ENCODE data around the gene LHX3.
A peak's percentile ranks its signal among the peaks of the same experiment; 100 is the strongest.

Gene LHX3

DNA sequence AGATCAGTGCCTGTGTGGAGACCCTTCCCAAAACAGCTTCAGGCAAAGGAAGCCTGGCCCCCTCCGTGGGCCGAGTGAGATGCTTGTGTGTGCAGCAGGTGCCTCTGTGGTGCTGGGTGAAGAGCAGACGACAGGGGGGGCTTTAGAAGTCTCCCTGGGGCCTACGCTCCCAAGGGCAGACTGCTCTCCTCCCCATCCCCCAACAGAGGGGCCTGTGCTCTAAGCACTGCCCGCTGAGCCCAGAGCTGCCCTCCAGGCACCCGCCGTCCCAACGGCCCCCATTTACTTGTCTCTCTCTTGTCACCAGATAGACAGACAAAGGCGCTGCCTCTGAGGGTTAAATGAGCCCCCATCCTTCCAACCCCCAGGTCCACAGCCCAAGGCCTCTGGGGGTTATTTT, 2.7 kb upstream of the LHX3 start:
- DNase-seq (ENCODE audit: low spot score): no peak

DNA sequence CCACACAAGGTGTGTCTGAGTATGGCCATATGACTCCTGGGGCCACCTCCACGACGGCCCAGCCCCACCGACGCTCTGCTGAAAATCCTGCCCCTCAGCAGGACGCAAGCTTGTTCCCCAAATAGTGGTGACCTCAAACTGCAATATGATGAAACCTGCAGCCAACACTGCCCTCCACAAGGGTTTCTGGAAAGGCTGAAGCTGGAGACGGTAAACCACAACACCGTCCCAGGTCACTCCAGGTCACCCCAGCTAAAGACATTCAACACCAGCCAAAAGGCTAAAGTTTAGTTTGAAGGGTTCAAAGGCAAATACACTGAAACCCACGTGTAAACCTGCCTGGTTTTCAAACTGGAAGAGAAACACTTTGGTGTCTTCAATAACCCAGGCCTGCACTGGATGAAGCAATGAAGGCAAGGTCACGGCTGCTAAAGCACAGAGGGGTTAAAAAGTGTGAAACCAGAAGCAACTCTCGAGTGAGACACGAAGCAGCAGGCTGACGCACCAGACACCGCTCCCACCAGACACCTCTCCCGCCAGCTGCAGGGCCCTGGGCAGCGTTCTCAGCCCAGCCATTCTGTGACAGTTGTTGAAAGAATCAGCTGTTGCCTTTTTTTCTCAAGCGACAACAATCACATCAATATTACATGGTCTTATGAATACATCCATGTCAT, 1.8 kb upstream of the LHX3 start:
- no peak for DNase-seq (ENCODE audit: low spot score)

DNA sequence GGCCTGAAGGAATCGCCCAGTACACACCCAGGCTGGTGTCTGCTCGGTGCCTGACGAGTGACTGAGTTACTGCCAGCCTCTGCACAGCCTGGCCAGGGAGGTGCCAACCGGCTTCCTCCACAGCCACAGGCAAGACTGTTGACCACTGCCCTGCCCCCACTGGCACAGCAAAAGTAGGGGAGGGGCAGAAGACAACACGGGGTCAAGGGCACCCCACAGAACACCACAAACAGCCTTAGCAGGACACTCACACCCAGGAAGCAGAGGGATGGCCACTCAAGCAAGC, 722 bp upstream of the LHX3 start:
- no peak for DNase-seq (ENCODE audit: low spot score)

DNA sequence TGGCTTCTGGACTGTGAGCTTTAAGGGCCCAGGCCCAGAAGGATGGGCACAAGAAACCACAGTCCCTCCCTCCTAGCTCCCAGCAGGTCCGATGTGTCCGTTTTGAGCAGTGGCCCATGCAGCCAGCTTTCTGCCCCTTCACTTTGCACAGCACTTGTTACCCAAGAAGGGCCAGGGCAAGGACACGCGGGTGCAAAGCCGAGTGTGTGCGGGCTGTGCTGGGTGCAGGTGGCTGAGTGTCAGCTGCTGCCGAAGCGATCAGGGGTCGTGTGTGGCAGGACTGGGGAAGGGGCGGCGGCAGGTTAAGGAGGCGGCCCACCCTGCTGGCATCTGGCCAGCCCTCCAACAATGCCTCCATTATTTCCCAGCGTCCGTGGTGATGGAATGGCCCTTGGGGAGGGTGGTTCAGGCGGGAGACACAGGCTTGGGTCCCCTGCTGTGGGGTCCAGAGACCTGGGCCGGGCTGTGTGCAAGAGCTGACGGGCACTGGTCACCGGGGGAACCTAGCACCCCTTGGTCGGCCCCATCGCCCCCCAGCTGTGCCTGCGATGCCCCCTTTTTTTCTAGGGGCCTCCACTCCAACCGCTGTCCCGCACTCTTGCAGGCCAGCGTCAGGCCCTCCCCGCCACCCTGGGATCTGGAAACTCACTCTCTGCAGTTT, 653 bp downstream of the LHX3 start:
- no peak for DNase-seq (ENCODE audit: low spot score)

DNA sequence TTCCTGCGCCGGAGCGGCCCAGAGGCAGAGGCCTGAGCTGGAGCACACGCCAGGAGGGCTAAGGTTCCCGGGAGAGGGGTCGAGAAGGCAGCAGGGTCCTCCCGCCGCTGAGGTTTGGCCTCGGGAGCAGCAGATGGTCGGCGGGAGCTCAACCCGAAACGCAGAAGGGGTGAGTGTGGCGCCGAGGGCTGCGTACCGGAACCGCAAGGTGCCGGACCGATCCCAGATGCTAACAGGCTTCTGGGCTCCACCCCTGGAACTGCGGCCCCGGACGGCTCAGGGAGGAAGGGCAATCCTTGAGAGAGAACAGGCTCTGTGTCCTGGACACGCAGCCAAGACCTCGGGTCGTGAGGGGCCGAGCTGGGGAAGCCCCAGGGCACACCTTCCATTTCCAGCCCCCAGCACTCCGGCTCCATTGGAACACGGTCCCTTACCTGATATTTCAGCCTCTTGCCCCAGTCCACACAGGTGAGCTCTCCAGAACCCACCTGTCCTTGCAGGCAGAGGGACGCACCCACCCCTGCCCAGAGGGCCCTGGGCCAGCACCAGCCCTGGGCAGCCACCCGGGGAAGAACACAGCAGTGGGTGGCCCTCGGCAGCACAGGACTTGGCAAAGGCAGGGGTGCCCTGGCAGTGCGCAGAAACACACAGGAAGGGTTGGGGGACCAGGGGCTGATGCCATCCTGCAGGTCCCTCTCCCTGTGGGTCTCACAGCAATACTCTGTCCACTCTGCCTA, 1.4 kb downstream of the LHX3 start:
- no peak for DNase-seq (ENCODE audit: low spot score)

DNA sequence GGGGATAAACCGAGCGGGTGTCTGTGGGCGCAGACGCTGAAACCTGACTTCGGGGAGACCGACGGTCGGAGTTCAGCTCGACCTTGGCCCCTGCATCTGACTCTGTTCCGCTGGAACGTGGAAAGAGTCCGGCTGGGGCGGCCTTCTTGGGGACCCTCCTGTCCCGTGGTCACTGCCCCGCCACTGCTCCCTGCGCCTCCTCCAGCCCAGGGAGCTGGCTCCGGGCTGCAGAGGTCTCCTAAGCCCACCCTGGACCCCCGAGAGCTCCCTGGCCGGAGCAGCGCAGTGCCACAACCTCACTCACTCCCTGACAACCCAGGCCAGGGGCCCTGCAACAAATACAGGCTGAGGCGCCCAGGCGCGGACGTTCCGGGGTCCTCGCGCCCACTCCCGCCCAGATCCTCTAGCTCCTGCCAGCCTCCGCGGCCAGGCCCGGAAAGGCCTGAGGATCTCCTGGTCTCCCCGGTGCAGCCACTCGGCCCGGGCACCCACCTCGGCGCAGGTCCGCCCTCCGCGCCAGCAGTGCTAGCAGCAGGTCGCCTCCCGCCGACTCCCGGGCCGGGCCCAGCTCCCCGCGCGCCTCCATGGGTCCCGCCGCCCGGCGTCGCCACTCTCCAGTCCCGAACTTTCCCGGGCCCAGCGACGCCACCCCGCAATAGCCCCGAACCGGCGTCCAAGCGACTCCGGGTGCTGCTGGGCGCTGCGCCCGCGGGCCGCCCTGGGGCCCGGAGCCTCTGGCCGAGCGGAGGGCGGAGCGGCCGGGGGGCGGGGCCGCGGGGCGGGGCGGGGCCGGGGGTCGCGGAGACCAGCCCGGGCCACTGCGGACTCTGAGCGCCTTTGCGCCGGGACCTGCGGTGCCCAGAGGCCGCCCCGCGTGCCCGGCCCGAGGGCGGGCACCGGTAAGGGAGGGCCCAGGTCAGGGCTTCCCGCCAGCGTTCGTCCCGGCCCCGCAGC, 2.2 kb downstream of the LHX3 start:
- DNase-seq (ENCODE audit: low spot score): no peak

DNA sequence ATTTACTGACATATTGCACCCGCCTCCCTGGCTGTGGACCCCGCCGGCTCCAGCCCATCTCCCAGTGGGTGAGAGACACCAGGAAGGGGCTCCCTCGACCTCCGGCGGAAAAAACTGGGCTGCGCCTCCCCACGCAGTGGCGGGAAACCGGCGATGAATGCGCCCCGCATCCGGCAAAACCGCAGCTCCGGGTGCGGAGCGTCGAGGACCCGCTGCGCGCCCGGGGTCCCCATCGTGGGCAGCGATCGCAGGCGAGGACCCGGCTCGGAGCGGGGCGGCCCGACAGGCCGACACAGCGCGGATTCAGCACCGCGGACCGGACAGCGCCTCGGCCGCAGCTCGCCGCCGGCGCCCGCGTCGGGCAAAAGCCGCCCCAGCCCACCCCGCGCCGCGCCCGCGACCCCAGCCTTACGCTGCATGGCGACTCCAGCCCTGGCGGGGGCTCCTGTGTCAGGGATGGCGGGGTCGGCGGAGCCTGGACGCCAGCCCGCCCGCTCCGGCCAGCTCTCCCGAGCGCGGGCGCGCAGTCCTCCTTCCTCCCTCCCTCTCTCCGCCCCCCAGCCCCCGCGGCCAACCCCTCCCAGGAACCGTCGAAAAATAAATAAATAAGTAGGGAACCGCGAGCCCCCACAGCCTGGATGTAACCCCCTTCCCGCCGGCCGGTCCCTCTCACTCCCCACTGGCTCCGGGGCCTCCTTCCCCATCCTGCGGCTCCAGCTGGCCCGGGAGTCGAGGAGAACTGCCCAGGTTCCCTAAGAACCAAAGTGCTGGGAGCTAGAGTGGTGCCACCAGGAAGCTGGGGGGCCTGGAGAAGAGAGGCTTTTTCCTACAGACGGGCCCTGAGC, 3.1 kb downstream of the LHX3 start:
- no peak for DNase-seq (ENCODE audit: low spot score)

DNA sequence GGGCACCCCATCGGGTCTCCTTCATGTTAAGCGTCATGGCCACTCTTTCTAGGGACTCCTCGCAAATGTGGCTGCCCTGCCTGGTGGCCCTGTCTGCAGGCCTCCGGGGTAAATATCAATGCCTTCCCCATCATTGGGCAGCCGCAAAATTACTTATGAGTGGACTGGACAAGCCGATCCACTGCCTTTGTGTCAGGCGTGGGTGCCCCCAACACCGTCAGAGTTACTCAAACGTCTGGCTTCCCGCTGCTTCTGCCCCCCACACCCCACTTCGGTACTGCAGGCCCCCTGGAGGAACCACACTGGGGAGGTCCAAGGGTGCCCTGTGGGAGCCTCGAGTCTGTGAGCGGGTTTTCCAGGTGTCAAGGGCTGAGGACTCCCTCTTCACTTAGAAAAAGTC, 3.8 kb downstream of the LHX3 start:
- no peak for DNase-seq (ENCODE audit: low spot score)

DNA sequence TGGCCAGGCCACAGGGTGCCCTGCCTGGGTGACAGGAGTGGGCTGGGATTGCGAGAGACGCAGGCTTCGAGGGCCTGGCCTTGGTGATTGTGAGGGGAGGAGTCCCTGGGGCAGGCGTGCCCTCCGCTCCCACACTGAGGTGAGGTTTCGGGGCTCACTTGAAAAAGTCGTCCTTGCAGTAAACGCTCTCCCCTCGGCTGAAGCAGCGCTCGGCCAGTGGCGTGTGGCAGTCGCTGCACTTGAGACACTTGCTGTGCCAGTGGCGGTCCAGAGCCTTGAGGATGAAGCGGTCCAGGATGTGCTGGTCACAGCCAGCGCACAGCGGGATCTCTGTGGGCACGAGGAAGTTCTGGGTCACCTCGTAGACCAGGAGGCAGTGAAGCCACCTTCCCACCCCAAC, 4.5 kb downstream of the LHX3 start:
- DNase-seq (ENCODE audit: low spot score): no peak

DNA sequence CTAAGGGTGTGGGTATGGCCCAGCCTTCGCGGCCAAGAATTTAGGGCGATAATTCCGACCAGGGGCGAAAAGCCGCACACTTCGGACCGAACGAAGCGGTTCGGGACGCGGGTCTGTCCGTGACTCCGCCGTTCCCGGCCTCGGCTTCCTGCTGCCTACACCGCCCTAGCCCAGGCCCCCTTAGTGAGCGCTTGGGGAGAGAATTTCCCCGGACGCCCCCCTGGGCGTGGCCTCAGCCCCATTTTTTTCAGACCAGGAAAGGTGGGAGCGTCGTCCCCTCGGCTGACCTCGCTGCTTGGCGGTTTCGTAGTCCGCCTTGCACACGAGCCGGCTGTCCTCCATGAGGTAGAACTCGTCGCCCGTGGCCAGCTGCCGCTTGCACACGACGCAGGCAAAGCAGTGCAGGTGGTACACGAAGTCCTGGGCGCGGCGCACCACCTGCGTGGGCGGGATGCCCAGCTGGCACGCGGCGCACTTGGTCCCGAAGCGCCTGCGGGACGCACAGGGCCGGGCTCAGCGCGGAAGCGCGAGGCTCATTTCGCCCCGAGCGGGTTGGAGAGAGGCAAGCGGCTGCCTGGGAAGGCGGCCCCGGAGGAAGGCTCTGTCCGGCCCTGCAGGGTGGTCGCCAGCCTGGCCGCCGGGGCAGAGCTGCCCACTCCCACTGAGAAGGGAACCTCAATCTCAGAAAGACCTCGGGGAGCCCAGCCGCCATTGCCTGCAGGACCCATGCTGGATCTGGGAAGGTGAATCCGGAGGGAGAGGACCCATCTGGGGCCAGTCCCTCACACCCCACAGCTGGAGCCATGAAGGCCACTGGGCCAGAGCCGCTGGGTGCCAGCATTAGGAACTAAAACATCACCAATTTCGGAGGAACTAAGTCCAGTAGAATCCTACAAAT, 5.3 kb downstream of the LHX3 start:
- DNase-seq (ENCODE audit: low spot score): no peak

DNA sequence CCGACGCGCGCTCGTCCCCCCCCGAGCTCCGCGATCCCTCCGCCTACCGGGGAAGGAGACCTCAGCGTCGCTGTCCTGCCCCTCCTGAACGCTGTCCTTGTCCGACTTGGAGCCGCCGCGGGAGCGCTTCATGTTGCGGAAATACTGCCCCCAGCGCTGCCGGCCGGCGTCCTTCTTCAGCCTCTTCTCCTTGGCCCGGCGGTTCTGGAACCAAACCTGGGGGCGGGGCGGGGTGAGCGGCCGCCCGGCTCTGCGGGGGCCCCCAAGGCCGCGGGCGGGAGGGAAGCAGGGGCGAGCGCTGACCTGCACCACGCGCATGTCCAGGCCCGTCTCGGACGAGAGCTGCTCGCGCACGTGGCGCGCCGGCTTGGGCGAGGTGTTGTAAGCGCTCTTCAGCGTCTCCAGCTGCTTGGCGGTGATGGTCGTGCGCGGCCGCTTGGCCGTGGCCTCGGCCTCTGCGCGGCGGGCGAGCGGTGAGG, 6.3 kb downstream of the LHX3 start:
- DNase-seq (ENCODE audit: low spot score): peak; percentile 9

DNA sequence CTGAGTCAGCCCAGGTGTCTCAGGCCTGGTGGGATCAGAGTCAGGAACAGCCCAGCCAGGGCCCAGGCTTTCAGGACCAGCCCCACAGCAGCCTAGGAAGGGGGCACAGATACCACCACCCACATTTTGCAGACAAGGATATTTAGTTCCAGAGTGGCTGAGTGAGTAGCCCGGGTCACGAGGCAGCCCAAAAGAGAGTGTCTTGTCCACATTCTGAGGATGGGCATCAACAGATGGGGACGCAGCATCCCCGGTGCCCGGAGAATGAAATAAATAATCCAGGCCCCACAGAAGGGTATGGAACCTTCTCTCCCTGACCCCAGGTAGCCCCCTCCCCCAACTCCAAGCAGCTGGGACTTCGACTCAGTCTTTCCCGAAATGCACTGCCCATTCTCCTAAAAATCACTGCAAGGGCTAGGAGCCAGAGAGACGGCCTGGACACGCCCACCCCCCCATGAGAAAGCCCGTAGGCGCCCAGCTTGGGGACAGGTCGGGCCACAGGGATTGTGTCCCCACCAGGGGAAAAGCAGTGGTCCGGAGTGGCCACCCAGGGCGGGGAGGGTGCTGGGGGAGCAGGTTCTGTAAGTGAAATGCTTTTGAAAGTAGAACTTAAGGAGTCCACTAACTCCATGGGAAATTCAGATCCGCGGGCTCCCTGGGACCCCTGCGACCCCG, 6.9 kb downstream of the LHX3 start:
- no peak for DNase-seq (ENCODE audit: low spot score)

DNA sequence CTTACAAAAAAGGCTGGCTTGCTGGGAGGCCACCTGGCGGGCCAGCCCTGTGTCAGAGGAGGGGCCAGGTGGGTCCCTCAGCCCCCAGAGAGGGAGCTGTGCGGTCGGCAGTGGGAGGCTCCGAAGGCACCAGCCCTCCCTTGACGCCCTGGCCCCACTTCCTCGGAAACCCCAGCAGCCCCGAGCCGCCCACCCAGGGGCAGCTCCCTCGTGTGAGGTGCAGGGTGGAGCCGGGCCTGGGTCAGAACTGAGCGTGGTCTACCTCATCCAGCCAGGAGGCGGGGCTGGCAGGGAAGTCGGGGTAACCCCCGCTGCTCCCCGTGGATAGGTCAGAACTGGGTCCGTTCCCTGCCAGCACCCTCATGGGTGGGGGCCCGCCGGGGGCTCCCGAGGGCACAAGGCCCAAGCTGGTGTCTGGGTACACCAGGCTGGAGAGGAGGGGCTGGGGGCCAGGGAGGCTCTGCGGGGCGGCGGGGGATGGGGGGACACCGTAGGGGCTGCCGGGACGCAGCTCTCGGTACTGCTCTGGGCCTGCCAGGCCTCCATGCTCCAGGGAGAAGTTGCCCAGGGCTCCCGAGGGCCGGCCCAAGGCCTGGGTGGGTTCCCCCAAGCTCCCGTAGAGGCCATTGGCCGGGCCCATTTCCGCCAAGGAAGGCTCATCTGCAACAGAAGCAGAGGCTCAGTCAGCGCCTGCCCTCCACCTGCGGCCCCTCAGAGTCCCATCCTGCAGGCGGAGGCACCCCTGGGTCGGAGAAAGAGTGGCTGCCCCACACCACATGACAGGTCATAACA, 7.6 kb downstream of the LHX3 start:
- no peak for DNase-seq (ENCODE audit: low spot score)

DNA sequence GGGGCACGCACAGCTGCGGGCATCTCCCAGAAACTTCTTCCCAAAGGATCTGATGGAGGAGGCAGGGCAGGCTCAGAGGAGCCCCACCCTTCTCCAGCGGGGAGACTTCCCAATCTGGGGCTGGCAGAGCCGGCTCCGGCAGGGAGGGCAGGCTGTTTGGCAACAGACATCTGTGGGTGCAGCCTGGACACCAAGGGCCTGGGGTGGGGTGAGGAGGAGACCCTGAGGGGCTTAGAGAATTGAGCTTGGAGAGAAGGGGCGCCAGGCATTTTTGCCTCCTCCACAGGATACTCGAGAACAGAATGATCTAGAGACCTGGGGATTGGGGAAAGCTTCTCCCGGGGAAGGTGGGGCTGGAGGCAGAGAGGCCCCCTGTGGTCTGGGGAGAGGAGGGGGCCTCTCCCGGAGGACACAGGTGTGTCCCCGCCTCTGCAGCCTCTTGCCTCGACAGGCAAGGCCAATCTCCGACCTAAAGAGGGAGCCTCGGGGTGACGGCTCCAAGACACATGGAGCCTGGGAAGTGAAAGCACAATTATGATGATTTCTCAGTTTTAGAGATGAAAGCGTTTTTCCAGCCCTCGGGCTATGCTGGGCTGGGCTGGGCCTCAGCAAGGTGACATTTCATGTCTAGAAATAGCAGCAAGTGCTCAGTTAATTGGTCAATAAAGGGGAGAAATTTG, 8.4 kb downstream of the LHX3 start:
- no peak for DNase-seq (ENCODE audit: low spot score)

DNA sequence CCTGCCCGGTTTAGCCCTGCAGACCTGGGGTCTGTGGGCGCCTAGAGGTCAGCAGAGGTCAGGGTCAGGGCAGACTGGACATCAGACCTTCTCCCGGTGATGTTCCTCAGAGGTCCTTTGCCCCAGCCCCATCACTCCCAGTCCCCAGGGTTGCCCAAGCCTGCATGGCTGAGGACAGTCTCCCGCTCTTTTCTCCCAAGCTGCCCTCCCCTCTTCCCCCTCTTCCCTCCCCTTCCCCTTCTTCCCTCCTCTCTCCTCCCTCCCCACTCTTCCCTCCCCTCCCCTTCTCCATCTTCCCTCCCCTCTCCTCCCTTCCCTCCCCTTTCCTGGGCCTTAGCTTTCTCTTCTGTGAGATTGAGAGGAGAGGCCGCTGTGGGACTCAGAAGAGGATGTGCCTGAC, 10.4 kb downstream of the LHX3 start:
- DNase-seq (ENCODE audit: low spot score): no peak

DNA sequence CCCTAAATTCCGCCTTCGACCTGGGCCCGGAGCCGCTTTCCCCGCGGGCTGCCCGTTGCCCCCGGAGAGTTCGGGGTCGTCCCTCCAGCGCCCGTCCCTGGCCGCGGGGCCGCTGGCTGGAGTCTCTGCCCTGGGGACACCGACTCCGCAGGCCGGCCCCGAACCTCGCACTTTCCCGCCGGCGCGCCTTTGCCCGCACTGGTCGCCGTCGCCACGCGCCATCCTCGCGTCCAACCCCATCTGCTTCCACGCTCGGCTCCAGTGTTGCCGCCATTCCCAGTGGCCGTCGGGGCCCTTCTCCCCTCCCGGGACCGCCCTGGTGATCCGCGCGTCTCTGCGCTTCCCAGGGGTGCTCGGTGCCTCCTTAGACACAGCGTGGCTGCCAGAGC, 11.0 kb downstream of the LHX3 start:
- DNase-seq (ENCODE audit: low spot score): no peak

DNA sequence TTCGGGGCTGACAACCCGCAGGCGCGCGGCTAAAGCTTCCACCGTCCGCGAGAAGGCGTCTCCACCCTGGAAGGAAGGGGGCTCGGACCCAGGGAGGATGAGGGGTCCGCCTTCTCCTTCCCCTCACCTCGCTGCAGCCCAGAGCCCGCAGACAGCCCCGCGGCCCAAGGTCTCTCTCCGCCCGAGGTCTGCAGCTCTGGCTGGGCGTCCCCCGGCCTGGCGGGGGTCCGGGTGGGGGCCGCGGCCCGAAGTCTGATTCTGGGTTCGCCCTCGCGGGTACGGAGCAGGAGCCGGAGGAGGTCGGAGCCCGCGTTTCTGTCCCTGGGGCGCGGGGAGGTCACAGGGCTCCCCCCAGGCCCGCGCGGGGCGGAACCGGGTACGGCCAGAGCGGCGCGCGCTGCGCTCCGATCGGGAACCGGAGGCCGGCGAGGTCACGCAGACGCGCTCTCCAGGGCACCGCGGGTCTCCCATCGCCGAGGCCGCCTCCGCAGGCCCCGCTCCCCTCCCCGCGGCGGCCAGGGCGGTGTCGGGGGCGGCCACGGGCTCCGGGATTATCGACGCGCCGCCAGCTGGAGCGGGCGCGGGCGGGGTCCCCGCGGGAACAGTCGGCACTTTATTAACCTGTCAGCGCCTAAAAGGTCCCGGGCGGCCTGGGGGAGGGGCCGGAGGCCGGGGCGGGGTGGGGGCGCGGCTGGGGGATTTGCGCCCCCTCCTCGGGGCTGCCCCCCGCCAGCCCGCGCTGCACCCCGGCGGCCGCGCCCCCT, 11.6 kb downstream of the LHX3 start:
- no peak for DNase-seq (ENCODE audit: low spot score)
